Measurements from ENCODE around the gene RNF4.

- TF ChIP-seq CTCF (IDR thresholded peaks at IDR 0.05; ENCODE audit: insufficient read depth, low read length) (no peak), POLR2AphosphoS5 (IDR thresholded peaks at IDR 0.05; ENCODE audit: low read depth) (no peak), REST (IDR thresholded peaks at IDR 0.05; ENCODE audit: insufficient replicate concordance, low read depth) (no peak), GABPA (IDR thresholded peaks at IDR 0.05; ENCODE audit: low read depth) (no peak), SPI1 (IDR thresholded peaks at IDR 0.05; ENCODE audit: borderline replicate concordance, low read depth) (no peak)
These were observed 77.4 kb downstream of the RNF4 start for GRCh38 chr4:2546286-2546823.

Measured in HL-60 (cell line).